GOT3 (cell line): ENCODE data around the gene SPOCK1.

Experiments used
- DNase-seq: peaks from one replicate; lab custom pipeline; 2025; ENCODE audit warnings: mixed read lengths; lab: John Stamatoyannopoulos, UW

The SPOCK1 gene

DNA sequence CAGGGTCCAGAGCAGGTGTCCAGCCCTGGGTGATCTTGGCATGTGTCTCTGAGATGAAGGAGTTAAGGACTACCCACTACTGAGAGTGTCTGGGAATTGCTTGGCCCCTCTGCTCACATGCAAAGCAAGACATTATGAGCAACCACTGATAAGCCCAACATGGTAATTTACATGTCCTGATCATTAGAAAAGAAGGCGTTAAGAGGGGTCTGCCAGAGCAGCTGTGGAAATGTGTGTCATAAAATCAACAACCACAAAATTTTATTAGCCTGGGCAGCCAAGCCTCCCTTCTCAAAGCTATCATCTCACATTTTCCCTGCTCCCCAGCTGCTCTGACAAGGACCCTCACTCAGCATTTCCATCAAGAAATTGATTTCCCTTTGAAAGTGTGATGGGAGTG, 351.0 kb downstream of the SPOCK1 start:
- no peak for DNase-seq

GRCh38 chr5:137147346-137147745, 351.8 kb downstream of the SPOCK1 start:
- DNase-seq, result no peak

DNA sequence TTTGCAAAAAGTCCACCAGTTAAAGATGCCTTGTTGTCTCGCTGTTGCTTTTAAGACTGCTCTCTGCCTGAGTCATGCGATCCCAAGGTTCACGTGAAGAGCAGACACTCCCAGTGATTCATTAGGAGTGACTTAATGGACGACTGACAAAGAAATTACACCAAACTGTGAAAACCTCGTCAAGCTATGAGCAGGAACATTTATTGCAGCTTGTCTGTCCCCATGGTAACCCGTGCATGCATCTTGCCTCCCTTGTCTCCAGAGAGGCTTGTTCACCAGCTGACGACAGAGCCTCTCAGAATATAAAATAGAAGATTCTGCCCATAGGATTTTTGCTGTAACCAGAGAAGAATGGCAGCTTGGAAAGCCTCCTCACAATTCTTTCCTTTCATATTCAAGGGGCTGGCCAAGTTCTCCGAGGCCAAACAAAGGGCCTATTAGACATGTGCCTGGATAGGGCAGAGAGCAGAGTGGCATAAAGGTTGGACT, 352.7 kb downstream of the SPOCK1 start:
- DNase-seq, result peak; percentile 73

GRCh38 chr5:137145721-137146120, 353.4 kb downstream of the SPOCK1 start:
- DNase-seq, result no peak

DNA sequence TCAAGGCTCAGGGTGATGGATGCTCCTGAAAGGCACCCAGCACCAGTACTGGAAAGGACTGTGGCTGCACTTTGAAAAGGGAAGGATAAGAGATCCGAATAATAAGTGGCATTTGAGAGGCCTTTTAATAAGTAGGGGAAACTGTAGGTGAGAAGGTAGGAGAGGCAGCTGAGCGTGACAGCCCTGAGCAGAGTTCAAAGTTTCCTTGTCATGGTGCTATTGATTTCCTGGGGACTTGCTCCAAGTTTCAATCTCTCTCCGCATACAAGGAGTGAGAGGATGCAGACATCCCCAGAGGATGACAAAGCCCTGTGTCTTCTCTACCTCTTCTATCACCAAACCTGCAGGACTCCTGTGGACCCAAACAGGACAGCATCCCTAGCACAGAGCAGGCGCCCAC, 354.5 kb downstream of the SPOCK1 start:
- no peak for DNase-seq

GRCh38 chr5:137142764-137143605, 356.1 kb downstream of the SPOCK1 start:
- peak; percentile 70 for DNase-seq

GRCh38 chr5:137142346-137142745, 356.8 kb downstream of the SPOCK1 start:
- no peak for DNase-seq

- DNase-seq, result no peak
Observed at GRCh38 chr5:137141779-137142178, 357.3 kb downstream of the SPOCK1 start.

GRCh38 chr5:137136991-137137632, 362.0 kb downstream of the SPOCK1 start:
- DNase-seq, result no peak

DNA sequence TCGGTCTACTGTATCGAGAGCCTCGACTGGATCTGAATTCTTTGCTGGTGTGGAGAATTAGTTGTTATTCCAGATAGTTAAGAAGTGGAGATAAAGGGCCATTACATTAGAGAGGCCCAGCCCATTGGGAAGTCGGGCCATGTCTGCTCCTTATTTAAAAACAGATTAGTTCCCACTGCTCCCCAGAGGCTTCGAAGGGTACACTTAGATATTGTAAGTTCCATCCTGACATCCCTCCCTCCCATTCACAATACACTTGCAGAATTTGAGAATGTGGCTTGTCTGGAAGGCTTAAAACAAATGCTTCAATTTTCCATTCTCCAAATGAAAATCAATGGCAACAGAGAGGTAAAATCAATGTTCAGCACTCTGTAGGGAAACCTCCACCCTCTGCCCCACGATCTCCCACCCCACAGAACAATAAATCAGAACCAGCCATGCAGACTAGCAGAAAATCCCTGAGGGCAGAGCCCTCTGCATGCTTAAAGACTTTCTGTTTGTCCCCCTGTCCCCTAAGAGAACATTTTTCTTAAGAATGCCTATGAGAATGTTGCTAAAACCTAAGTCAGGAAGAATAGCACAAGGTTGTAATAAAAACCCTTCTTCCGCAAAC, 364.1 kb downstream of the SPOCK1 start:
- no peak for DNase-seq

DNA sequence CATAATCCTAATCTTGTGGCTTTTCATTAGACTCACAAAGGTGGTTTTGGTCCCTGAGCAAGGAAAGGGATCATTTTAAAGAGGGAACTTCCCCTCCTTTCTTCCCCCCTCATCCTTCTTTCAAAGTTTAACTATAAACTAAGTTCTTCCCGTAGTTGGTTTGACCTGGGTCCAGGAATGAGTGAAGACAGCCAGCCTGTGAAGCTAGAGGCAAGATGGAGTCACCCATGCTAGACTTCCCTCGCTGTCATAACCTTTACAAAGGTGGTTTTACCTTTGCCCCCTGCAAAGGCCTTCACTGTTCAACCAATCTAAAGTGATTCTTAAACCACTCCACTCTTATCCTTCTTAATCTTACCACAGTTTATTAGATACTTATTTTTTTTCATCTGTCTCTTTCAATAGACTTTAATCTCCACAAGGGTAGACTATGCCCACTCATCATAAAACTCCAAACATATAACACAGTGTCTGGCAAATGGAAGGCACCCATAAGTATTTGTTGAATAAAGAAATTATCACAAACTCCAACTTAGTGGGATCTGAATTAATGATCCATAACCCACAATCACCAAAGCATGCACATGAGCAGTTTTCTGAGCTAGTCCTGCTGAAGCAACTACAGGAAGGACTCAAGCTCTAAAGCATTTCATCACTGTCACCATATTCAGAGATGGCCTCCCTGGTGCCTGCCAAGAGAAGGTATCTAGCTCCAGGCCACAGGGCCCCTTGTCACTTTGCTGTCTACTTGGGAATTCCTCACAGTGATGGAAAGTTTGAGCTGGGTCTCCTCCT, 369.0 kb downstream of the SPOCK1 start:
- DNase-seq, result no peak

- no peak for DNase-seq
Observed at GRCh38 chr5:137128012-137128411, 371.1 kb downstream of the SPOCK1 start.

DNA sequence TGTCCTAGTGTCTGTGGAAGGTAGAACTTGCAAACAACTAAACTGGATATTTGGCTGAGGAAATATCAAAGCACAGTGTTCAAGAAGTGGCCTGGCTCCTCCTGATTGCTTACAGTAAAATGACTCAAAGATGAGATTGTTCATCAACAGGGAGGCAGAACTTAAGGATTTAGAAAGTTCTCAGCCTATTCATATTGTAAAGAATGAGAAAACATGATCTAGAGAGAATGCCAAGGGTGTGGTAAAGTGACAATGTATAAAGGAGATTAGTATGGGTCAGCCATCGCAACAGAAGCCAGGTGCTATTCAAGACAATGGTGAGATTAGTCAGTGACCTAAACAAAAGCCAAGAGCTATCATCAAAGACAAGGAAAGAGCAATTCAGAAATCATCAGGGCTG, 372.3 kb downstream of the SPOCK1 start:
- no peak for DNase-seq

DNA sequence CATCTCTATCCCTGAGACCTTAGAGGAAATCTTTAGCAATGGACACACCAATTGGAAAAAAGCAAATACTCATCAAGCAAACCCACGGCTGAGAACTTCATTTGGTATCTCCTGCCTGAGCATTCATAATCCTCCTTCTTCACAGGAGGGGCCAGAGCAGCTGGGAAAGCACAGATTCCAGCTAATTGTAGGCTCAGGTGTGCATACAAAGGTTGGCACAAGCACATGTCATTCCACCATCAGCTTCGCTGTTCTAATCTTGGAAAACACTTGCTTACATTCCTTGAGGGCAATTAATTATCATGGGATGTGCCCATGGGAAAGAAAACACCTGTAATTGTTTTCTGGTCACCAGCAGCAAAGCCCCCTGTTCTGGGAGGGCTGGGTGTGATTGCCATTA, 376.6 kb downstream of the SPOCK1 start:
- no peak for DNase-seq

- DNase-seq, result no peak
Observed at GRCh38 chr5:137122075-137122474, 377.1 kb downstream of the SPOCK1 start.

- no peak for DNase-seq
Observed at GRCh38 chr5:137119321-137119720, 379.8 kb downstream of the SPOCK1 start.

GRCh38 chr5:137118629-137119028, 380.5 kb downstream of the SPOCK1 start:
- no peak for DNase-seq

DNA sequence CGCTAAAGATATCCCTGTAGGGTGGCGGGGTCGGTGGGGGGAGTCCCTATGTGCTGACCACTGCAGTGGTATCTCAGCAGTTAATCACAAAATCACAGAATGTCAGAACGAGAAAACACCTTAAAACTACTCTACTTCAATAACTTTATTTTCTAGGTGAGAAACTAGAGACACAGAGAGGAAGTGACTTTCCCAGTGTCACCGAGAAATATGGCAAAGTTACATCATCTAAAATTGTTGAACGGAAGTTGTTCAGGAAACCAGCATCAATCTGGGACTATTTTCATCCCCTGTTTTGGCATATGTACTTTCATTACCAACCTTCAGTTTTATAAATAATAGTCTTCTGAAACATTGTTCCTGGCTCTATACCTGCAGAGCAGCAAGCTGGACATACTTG, 384.0 kb downstream of the SPOCK1 start:
- DNase-seq, result no peak

GRCh38 chr5:137114529-137114928, 384.6 kb downstream of the SPOCK1 start:
- no peak for DNase-seq

GRCh38 chr5:137113939-137114338, 385.2 kb downstream of the SPOCK1 start:
- DNase-seq, result no peak

DNA sequence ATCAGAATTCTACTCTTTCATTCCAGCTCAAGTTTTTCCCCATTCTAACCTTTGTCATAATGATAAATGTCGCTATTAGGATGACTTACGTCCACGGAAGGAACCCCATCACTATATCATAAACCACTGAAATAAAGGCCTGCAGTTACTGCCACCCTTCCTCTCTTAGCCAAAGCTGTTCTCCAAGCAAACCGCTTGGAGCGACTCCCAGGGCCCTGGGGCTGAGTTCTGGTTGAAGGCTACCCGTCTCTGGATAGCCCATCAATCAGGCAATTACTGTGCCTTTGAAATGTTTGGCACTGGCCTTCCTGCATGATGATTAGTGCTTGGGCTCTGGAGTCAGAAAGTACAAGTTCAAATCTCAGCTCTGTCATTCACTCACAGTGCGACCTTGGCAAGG, 386.0 kb downstream of the SPOCK1 start:
- DNase-seq, result no peak
